Measurements from ENCODE around the gene VPS13C.

DNA sequence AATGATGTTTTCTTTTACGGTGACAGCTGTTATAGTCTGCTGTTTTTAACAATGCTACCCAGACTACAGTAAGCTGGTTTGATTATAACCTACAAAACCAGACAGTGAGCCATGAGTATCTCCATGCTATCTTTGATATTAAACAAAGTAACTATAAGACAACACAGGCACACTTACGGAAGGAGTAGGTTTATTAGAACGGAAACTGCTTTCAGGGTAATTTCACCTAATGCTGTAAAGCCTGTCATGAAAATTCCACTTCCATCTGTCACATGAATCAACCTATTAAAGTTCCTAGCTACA lies 33.0 kb downstream of the VPS13C start:
- TF ChIP-seq EZH2phosphoT487 (IDR thresholded peaks at IDR 0.05; ENCODE audit: insufficient read depth, low read depth): no peak
- no peak for TF ChIP-seq EZH2 (IDR thresholded peaks at IDR 0.05; ENCODE audit: insufficient read depth, poor library complexity, severe bottlenecking)
